Tibial nerve (tissue), 4 donors: ENCODE measurements around the gene KCNA2.

Source experiments
- EP300 ChIP-seq, 2 donors: sonication (generic); formaldehyde crosslinking; IDR thresholded peaks; one replicate each; pipeline ENCODE4 v1.6.1; 2017; ENCODE audit warnings: antibody characterized with exemption in 2 of 2, mild to moderate bottlenecking in 1 of 2
- TF ChIP-seq, protein P1 (sequence below), 5 experiments: fragments of 200-600 bp in 3 of 5; fragments of 450-650 bp in 2 of 5; sonication (generic) in 3 of 5; IDR thresholded peaks; one replicate each; pipeline ENCODE4 v1.5.1; 2016 to 2019; ENCODE audit warnings: antibody characterized with exemption in 5 of 5, mild to moderate bottlenecking in 3 of 5, moderate library complexity in 2 of 5

DNA sequence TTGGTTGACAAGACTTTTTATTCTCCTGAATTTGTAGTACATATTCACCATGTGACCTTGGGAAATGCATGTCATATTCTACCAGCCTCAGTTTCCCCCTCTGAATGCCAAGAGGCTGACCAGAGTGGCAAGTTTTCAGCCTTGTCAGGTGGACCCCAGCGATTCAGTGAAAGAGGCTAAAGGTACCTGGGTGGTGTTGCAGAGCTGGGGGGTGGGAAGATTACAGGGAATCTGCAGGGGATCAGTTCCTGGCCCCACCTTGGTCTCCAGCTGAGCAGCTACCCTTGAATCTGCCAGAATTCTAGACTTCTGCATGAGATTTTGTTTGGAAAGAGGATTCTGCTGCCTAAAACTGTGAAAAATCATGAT is 27.9 kb upstream of the KCNA2 start:
- TF ChIP-seq, protein P1, sequence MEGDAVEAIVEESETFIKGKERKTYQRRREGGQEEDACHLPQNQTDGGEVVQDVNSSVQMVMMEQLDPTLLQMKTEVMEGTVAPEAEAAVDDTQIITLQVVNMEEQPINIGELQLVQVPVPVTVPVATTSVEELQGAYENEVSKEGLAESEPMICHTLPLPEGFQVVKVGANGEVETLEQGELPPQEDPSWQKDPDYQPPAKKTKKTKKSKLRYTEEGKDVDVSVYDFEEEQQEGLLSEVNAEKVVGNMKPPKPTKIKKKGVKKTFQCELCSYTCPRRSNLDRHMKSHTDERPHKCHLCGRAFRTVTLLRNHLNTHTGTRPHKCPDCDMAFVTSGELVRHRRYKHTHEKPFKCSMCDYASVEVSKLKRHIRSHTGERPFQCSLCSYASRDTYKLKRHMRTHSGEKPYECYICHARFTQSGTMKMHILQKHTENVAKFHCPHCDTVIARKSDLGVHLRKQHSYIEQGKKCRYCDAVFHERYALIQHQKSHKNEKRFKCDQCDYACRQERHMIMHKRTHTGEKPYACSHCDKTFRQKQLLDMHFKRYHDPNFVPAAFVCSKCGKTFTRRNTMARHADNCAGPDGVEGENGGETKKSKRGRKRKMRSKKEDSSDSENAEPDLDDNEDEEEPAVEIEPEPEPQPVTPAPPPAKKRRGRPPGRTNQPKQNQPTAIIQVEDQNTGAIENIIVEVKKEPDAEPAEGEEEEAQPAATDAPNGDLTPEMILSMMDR (IDR thresholded peaks at IDR 0.05): no peak
- no peak for TF ChIP-seq EP300 (IDR thresholded peaks at IDR 0.05)
